HG03439 (cell line): Measurements from ENCODE around the gene FAM78A.

Experiments used
- ATAC-seq: cut with Tn5 transposase; IDR thresholded peaks from one replicate; pipeline ENCODE4 v1.9.1; 2021; ENCODE audit warnings: mild to moderate bottlenecking, moderate library complexity; ENCODE audit not compliant: unreplicated experiment

Gene FAM78A

DNA sequence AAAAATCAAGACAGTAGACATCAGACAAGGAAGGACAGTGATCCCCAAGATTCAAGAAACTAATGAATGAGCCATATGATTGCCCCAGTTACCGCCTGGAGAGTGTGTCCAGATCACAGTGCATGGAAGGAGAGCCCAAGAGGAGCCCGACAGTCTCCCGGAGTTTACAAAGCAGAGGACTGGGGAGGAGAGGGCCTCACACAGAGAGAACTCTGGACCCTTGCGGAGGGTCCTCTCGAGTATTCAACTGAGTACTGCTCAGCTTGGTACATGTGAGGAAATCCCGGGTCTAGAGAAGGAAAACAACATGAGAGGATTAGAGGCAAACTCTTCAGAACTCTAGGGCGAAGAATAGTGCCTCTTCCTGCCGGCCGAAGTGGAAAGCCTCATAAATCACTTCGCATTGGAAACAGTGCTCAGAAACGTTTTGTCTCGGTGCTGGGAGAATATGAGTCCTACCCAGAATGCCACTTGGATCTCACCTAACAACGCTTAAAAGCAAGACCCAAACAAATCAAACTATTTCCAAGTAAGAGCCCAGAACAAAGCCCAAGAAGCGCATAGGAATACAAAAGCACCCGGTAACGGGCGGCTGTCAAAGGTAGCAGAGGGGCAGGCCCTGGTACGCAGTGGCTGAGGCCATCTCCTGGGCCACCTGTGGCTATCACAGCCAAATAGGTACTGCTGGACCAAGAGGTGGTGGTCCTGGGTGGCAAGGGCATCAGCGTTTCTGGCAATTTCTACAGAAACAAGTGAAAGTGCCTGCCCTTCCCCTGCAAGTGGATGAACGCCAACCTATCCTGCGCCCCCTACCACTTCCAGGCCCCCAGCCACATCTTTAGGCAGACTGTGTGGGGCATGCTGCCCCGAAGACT is 36.0 kb downstream of the FAM78A start:
- ATAC-seq, result no peak

DNA sequence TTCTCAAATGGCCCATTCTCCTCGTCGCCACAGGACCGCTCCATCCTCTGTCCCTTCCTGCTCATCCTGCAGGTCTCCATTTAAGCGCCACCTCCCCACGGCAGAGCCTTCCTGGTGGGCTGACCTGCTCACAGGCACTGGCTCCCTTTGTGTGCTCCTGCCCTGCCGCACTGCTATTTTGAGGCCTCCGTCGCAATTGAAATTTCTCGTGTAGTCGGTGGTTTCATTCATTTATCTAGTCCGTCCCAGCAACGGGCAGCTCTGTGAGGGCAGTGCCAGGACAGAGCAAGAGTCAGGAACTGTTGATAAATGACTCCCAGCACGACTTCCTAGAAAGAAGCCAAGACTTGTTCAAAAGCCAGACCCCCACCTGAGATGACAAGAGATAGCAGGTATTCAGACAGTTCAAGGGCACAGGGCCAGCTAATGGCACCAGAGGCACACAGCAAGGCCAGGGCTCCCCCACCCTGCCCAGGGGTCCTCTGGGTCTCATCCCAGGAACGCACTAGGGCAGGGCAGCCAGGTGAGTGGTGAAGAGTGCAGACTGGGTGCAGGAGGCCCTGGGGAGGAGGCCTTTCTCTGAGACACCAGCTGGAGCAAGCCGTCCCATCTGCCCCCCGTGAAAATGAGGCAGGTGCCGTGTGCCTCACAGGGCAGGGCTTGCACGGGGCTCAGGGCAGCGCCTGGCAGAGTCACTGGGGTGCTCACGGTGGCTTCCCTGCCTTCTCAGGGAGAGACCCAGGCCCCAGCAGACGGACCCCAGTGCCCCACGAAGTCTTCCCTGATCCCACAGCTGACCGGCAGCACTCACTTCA is 36.9 kb downstream of the FAM78A start:
- ATAC-seq, result no peak

DNA sequence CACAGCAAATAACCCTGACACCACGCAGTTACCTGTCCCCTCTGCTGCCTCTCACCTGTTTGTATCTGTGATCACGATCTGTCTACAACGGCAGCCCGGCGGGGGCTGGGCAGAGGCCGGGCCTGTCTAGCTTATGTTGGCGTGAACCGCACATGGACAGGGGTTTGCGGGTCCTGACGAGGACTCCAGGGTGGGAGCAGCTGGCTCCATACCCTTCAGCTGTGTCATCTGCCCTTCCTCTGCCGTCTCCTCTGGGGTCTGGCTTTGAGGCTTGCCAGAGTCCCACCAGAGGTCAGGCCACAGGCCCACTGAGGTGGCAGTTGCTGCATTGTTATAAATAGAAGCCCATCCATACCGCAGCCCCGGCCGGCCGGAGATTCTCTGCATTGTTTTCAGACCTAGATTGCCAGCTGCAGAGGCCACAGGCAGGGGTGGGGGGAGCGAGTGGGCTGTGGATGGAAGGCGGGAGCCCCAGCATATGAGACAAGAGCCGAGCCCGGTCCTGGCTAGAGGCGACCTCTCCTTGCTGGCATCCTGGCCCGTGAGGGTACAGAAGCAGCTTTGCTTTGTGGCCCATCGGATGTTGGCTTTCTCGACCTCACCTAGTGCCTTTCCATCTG is 37.8 kb downstream of the FAM78A start:
- ATAC-seq, result no peak

DNA sequence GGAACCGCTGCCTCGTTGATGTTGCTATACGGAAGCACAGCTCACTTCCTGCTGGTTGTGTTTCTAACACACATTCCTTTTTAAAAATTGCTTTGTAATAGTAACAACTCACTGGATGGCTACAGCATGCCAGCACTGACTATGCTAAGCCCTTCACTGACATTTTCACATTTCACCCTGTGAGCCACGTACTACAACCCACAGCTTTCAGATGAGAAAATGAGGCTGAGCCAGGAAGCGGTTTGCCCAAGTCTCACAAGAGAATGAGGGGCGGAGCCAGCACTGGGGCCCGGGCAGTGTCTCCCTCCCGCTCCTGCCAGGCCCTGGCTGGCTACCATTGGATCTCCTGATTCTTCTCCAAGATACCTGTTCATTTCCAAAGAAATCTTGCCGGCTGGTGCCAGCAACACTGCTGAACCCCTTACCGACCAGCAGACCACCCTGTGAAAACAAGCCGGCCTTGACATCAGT is 38.3 kb downstream of the FAM78A start:
- ATAC-seq, result peak; percentile 79

DNA sequence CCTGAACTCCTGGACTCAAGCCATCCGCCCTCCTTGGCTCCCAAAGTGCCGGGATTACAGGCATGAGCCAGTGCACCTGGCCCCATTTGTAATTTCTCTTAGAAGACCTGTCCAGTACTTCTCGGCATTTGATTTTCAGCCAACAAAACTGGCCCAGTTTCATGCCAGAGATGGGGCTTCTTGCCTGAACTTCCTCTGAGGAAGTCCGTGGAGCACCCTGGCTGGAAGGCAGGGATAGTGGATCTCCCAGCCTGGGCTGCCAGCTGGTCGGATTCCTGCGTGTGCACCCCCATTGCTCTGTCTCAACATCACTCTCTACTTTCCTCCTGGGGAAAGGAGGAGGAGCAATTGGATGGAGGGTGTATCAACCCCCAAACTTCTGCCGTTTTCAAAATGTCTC is 39.0 kb downstream of the FAM78A start:
- no peak for ATAC-seq

DNA sequence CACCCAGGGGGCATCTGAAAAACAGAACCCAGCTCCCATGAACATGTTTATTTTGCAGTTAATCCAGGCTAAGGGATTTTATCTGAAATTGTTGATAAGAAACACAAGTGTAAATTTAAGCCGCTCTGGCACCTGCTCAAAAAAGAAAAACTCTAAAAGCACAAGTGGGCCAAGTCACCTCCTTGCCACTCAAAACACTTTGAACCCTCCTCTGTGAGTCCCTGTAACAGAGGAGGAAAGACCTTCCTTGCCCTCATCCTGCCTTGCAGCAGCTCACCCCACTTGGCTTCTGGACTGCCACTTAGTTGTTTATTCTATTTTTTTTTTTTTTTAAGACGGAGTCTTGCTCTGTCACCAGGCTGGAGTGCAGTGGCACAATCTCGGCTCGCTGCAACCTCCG is 39.5 kb downstream of the FAM78A start:
- ATAC-seq, result no peak

DNA sequence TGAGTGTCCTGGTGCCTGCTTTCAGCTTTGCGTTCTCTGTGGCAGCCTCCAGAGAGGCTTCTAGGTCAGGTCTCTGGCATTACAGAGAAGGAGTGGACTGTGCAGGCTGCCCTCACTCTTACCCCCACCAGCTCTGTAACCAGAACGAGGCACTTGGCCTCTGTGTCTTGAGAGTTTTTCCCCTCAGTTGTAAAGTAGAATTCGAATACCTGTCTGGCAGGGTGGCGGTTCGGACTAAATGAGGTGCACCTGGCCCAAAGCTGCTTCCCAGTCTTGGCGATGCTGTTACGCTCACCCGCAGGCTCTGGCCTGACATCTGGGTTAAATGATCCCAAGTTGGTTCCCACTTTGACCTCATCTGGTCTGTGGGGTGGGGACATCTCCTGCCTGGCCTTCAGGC is 40.1 kb downstream of the FAM78A start:
- ATAC-seq, result no peak

DNA sequence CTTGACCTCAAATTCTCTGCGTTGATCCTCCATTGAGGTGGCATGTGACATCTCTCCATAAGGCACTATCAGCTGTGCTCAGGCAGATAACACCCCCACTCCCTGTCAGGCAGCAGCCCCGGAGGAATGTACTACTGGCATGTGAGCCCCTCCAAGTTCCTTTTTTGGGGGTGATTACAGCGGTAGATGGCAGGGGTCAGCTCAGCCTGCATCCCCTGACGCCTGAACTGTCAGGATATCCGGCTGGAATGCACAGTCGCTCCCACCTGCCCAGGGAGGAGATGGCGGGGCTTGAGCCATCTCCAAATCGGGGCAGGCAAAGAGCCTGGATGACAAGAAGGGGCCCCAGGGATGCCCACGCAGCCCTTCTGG is 40.8 kb downstream of the FAM78A start:
- ATAC-seq, result no peak

DNA sequence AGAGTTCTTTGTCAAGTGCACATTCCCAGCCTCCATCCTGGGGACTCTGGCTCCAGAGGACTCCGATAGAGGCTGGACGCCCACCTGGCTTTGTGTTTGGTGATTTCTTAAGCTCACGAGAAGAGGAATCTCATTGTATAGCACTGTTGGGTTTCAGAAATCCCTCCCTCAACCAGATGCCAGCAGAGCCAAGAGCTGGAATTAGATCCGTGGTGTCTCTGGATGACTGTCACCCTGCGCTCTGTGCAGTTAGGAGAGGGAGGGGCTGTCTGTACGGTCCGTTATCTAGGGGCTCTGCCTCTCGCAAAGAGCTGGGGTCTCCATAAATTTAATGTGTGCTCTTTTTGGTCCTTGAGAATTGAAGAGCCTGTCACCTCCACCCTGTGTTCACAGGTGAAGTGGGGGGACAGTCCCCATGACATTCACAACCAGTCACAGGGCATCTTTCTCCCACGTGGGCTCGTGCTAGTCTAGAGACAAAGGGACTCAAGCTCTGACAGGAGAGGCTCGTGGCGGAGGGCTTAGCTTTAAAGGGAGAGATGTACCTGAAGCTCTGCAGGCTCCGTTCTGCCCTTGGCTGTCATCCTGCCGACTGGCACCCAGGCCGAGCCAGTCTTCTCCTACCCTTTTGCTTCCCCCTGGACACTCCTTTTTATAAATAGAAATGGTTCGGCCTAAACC is 41.4 kb downstream of the FAM78A start:
- no peak for ATAC-seq

DNA sequence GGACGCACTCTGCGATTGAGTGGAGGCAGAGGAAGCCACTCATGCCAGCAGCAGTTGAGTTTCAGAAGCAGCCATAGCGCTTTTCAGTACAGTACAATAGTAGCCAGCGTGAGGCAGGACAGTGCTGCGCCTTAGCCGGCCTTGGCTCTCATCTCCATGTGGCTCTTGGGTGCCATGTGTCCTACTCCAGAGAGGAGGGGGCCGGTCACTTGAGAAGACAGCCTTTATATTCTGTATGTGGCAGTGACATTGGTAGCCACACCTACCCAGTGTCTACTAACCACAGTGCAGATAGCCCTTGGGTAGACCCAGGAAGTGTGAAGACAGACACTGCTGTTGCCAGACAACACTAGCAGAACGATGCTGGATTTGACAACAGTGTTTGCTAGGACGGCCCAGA is 42.3 kb downstream of the FAM78A start:
- ATAC-seq, result no peak

DNA sequence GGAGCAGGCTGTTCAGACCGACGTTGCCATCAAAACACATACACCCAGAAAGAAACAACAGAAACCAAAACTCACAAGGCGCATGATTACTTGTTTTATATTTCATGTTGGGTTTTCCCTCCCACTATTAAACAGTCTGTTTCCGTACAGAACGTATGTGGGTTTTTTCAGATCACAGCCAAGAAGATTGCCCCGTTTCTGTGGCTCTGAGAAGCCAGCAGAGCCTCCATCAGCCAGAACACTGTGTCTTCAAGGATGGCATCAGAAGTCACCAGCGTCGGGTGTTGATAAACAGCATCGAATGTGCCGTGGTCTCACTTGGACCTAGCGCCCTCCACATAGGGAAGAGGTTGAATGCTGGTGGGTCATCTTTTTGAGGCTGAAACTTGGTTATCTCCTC is 42.8 kb downstream of the FAM78A start:
- ATAC-seq, result no peak

DNA sequence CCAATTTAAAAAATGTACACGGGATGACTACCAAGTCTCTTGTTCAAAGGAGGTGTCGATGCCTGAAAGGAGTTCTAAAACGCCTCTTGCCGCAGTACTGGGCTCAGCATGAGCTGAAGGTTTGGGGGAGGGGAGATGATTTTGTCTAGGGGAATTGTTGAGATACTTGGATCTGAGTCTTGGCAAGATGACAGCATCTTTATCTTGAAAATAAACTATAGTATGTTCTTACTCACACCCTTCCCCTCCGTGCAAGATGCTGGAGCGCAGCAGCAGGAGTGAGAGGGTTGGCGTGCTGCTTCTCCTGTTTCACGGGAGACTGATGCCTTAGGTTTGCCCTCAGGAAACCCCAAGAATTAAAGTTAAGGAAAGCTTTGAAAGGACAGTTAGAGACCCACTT is 47.3 kb downstream of the FAM78A start:
- ATAC-seq, result no peak

DNA sequence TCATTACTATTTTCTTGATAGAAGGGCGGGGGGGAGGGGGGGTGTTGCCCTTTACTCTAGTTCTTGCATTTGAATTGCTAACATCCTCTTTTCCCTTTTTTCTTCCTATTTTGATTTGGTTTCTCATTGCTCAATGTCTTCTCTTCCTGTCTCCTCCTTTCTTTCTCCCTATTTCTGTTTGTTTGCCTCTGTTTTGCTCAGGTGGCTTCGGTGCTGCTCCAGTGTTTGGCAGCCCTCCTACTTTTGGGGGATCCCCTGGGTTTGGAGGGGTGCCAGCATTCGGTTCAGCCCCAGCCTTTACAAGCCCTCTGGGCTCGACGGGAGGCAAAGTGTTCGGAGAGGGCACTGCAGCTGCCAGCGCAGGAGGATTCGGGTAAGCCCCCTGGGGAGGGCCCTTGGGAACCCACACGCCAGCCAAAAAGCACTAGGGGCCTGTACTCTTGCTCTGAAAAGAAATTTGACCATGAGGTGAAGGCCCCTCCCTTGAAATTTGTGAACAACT is 48.3 kb downstream of the FAM78A start:
- no peak for ATAC-seq

DNA sequence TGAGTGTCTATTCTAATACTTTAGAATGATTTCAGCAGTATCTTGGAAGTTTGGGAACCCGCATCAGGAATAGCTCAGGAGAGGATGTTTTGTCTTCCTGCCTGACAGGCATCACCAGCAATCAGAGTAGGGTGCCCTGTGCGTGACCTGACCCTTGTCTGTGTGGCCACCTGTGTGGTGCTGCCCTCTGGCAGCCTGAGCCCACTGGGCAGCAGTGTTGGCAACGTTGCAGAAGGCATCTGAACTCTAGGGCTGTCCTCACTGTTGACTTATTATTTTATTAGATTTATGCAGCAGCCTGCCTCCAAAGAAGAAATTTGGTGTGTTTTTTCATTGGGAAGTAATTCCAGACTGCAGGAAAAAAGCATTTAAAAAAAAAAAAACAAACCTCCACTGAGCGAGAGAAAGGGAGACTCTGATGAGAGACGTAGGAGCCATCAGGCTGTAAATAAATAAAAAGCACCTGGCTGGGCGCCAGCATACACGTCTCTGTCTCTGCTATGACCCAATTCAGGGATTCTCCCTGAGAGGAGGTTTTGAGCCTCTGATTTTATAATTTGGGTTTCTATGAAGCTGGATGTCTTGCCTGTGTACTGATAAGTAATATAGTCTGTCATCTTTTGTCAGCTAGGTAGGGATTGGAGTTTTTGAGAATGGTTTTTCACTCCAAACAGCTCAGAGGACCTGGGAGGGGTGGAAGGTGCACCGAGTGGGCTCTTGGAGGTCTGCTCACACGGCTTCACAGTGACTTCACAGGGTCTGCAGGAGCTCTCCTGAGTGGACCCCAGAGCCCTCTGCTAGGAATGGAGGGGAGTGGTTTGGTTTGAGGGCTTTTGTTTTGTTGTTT is 49.0 kb downstream of the FAM78A start:
- no peak for ATAC-seq

DNA sequence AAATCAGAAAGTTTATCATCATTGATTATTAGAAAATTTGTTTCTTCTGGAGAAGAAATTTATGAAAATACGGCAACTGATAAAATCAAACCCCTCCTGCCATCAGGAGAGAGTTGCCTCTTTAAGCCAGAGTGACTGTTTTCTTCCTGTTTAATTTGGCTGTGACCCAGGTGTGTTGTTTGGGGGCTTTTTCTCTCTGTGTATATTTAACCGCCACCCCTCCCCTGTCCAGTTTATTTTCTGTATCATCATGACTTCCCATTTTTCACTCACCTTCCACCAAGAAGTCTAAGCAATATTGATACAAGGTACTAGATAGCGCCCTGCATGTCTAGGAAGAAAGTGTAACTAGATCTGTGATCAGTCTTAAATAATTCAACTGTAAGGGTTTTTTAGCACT is 50.1 kb downstream of the FAM78A start:
- ATAC-seq, result no peak

DNA sequence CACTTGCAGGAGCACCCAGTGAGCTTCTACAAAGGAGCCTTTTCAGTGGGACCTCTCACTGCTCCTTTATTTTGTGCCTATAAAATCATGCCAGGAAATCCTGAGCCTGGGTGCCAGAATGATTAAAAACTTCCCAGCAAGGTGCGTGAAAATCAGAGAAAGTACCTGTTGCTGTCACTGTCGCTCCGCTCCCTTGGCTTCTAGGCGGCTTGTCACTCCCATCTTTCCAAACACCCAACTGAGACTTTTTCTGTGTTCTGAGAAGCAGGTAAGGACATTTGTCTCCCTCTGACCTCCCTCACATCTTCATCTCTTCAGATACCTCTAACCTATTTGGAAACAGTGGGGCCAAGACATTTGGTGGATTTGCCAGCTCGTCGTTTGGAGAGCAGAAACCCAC is 53.9 kb downstream of the FAM78A start:
- ATAC-seq, result no peak

DNA sequence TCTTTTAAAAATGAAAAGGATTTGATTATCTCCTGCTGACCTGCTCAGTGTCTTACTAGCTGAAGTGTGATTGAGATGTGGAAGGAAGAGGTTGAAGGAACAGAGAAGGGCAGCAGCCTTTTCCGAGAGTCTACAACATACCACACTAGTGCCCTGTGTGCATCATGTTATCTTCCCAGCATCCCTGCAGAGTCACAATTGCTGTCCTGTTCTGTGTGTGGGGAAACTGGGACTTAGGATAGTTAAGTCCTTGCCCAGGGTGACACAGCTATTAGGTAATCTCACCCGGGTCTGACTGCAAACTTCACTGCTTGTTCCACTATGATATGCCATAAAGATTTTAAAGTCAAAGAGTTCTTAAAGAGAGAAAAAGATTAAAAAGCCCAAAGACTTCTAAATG is 55.8 kb downstream of the FAM78A start:
- ATAC-seq, result no peak

DNA sequence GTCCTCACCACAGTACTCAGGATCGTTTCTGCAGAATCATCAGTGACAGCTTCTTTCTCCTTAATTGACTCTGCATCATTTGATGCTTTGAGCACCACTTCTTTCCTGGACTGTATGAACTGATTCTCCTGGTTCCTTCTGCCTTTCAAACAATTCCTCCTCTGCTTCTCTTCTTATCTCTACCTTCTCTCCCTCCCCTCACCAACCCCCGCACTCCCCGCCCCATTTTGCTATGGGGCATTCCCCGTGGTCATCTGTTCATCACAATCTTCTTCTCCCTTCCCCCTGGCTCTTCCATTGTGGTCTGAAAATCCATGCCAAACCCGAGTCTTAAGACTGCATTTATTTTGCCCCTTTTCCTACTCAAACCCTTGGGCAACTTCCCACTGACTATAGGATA is 57.9 kb downstream of the FAM78A start:
- ATAC-seq, result no peak

DNA sequence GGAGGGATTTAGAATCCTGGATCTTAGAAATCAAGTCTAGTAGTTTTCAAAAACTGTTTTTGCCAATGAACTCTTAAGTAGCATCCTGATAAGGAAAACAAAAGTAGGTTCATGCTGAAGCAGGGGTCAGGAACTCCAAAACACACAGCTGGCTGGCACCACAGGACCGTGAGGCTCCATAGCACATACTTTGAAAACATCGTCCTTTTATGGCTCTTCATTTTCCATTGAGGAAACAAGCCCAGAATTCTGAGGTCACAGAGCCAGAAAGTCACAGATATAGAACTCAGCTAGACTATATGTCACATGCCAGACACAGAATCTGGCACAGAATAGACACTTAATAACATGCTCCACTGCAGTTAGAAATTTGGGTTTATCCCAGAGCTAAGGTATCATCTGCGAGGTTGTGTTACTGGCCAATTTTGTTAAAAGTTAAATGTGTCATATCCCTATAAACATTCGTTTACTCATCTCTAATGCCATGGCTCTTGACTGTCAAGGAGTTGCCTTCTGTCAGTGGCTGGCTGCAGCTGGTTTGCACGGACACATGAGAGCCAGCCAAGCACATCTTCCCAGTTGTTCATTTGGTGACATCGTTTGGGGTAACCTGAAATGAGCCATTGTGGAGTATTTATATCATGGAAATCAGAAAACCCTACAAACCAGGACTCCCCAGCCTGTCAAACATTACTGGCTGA is 58.8 kb downstream of the FAM78A start:
- no peak for ATAC-seq
